IPS DF 6.9 (cell line): ENCODE results near the gene EXOC3L2.

Experiments
- DNase-seq: peaks from one replicate; pipeline ENCODE4 v3.0.0-alpha.2; 2013; ENCODE audit warnings: low read depth, low spot score
- H3K27ac ChIP-seq: one replicate; pipeline ENCODE4 v1.5.1; 2013; ENCODE audit warnings: low read length, control low read depth
- H3K27me3 ChIP-seq: 2 replicates; pipeline ENCODE4 v1.6.1; 2013; ENCODE audit warnings: mild to moderate bottlenecking, low read length; ENCODE audit not compliant: control insufficient read depth, insufficient read depth
- H3K36me3 ChIP-seq: 2 replicates; pipeline ENCODE4 v1.6.1; 2013; ENCODE audit warnings: low read length; ENCODE audit not compliant: control insufficient read depth, insufficient read depth
- H3K4me1 ChIP-seq: 2 replicates; pipeline ENCODE4 v1.6.1; 2013; ENCODE audit warnings: low read length; ENCODE audit not compliant: control insufficient read depth, insufficient read depth
- H3K4me3 ChIP-seq: 2 replicates; pipeline ENCODE4 v1.5.1; 2013; ENCODE audit warnings: mild to moderate bottlenecking, low read length
- H3K9me3 ChIP-seq: 2 replicates; pipeline ENCODE4 v1.6.1; 2013; ENCODE audit warnings: low read length, inconsistent platforms; ENCODE audit not compliant: control insufficient read depth, insufficient read depth
- WGBS: extraction: QIAGEN DNeasy Blood & Tissue Kit; methylation state at CpG from one replicate; pipeline ENCODE4 v1.1.7; 2013; ENCODE audit warnings: mixed read lengths, missing lambda C conversion rate; ENCODE audit not compliant: insufficient read length, insufficient coverage; 5-methylcytosine and 5-hydroxymethylcytosine counted together

EXOC3L2 gene

GRCh38 chr19:45223879-45224278 lies 21.3 kb downstream of the EXOC3L2 start:
- Histone ChIP-seq H3K4me3 (no peak overlapping the region), H3K9me3 (no peaks in the 10 kb centered on the region)

GRCh38 chr19:45222724-45223123 lies 22.5 kb downstream of the EXOC3L2 start:
- no peak for DNase-seq
- Histone ChIP-seq H3K27ac (no peak overlapping the region), H3K9me3 (no peaks in the 10 kb centered on the region), H3K4me3 (no peak overlapping the region), H3K4me1 (peaks cover 2% of the 10 kb centered on the region; the same call in 1 of the 2 replicates), H3K36me3 (no peaks in the 10 kb centered on the region), H3K27me3 (peaks cover 3% of the 10 kb centered on the region; the same call in 1 of the 2 replicates)
- WGBS, result no CpG with 5 or more reads among the region's 6 CpGs

More at GRCh38 chr19:45223879-45224278, 21.3 kb downstream of the EXOC3L2 start:
- no CpG with 5 or more reads among the region's 5 CpGs for WGBS
- H3K4me1 ChIP-seq, result peaks cover 4% of the 10 kb centered on the region; the same call in 1 of the 2 replicates
- no peaks in the 10 kb centered on the region; the same call in 1 of the 2 replicates for H3K27me3 ChIP-seq
- no peaks in the 10 kb centered on the region for H3K36me3 ChIP-seq
- H3K27ac ChIP-seq, result no peak overlapping the region
- no peak for DNase-seq

GRCh38 chr19:45218911-45219743 lies 26.1 kb downstream of the EXOC3L2 start:
- Histone ChIP-seq H3K27me3 (peaks cover 15% of the 10 kb centered on the region), H3K4me3 (no peak overlapping the region), H3K27ac (no peak overlapping the region), H3K4me1 (0 out of 2 replicates have a peak, but pooled peaks cover 3% of the 10 kb centered on the region), H3K36me3 (no peaks in the 10 kb centered on the region), H3K9me3 (no peaks in the 10 kb centered on the region)
- WGBS, result no CpG with 5 or more reads among the region's 18 CpGs
- DNase-seq, result no peak

- H3K27ac ChIP-seq, result no peak overlapping the region
- H3K36me3 ChIP-seq, result no peaks in the 10 kb centered on the region
- H3K9me3 ChIP-seq, result no peaks in the 10 kb centered on the region
- no peak for DNase-seq
- H3K4me1 ChIP-seq, result 0 out of 2 replicates have a peak, but pooled peaks cover 3% of the 10 kb centered on the region
- H3K27me3 ChIP-seq, result peaks cover 15% of the 10 kb centered on the region
- H3K4me3 ChIP-seq, result no peak overlapping the region
- WGBS, result no CpG with 5 or more reads among the region's 4 CpGs
Observed at GRCh38 chr19:45218426-45218825, 26.8 kb downstream of the EXOC3L2 start.

GRCh38 chr19:45217957-45218334 lies 27.3 kb downstream of the EXOC3L2 start:
- DNase-seq, result no peak
- WGBS, result no CpG with 5 or more reads among the region's 14 CpGs
- Histone ChIP-seq H3K36me3 (no peaks in the 10 kb centered on the region), H3K4me3 (peak overlapping the region; percentile 32; the same call in 1 of the 2 replicates), H3K27me3 (peaks cover 15% of the 10 kb centered on the region), H3K9me3 (no peaks in the 10 kb centered on the region), H3K27ac (no peak overlapping the region), H3K4me1 (peaks cover 3% of the 10 kb centered on the region; the same call in 1 of the 2 replicates)

- DNase-seq, result no peak
- Histone ChIP-seq H3K36me3 (no peaks in the 10 kb centered on the region), H3K27ac (no peak overlapping the region), H3K27me3 (peaks cover 15% of the 10 kb centered on the region), H3K4me1 (peaks cover 3% of the 10 kb centered on the region; the same call in 1 of the 2 replicates), H3K9me3 (no peaks in the 10 kb centered on the region), H3K4me3 (peak overlapping the region; percentile 32; the same call in 1 of the 2 replicates)
- no CpG with 5 or more reads among the region's 46 CpGs for WGBS
Observed at GRCh38 chr19:45217193-45217956, 27.8 kb downstream of the EXOC3L2 start.

GRCh38 chr19:45216667-45217066 lies 28.5 kb downstream of the EXOC3L2 start:
- DNase-seq, result no peak
- peaks cover 15% of the 10 kb centered on the region for H3K27me3 ChIP-seq
- no peak overlapping the region for H3K27ac ChIP-seq
- H3K4me3 ChIP-seq, result no peak overlapping the region
- no peaks in the 10 kb centered on the region for H3K9me3 ChIP-seq
- WGBS, result no CpG with 5 or more reads among the region's 6 CpGs
- no peaks in the 10 kb centered on the region for H3K36me3 ChIP-seq
- H3K4me1 ChIP-seq, result peaks cover 5% of the 10 kb centered on the region; the same call in 1 of the 2 replicates

- Histone ChIP-seq H3K27me3 (peaks cover 15% of the 10 kb centered on the region), H3K36me3 (no peaks in the 10 kb centered on the region), H3K4me1 (peaks cover 5% of the 10 kb centered on the region; the same call in 1 of the 2 replicates), H3K27ac (no peak overlapping the region), H3K4me3 (peak overlapping the region; percentile 19; the same call in 1 of the 2 replicates), H3K9me3 (no peaks in the 10 kb centered on the region)
- no CpG with 5 or more reads among the region's 35 CpGs for WGBS
- DNase-seq, result no peak
Observed at GRCh38 chr19:45215391-45216191, 29.6 kb downstream of the EXOC3L2 start.

GRCh38 chr19:45213031-45213430 lies 32.2 kb downstream of the EXOC3L2 start:
- H3K27ac ChIP-seq, result no peak overlapping the region
- no peak overlapping the region for H3K4me3 ChIP-seq
- peaks cover 3% of the 10 kb centered on the region; the same call in 1 of the 2 replicates for H3K4me1 ChIP-seq
- no peak for DNase-seq
- H3K36me3 ChIP-seq, result no peaks in the 10 kb centered on the region
- no CpG with 5 or more reads among the region's 23 CpGs for WGBS
- H3K27me3 ChIP-seq, result peaks cover 14% of the 10 kb centered on the region
- no peaks in the 10 kb centered on the region for H3K9me3 ChIP-seq
